Stromal cell of bone marrow (primary cell): ENCODE measurements around the gene FAM209B.
"Not testable (repeated sequence)": the region's sequence is repeated elsewhere in the genome, so short reads cannot be mapped to it uniquely, and the experiment has no call there.

Experiments used
- DNase-seq: peaks from one replicate; pipeline ENCODE4 v3.0.0-alpha.2; 2012; ENCODE audit warnings: low read depth

FAM209B gene

DNA sequence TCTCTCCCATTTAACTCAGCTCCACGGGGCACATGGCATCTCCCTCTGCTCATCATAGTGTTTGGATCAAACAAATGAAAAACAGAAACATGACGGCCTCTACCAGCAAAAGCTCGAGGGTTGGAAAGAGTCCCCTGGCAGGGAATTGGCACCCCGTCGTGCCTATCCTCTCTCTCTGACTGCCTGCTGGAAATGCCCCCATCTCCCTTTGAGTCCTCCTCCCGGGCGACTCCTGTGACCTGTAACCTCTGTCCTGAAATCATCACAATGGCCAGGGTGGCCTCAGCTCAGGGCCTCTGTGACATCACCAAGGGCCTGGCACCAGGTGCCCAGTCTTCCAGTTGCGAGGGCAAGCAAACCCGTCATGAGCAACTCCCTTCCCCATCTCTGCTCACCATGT, at the start of gene FAM209B:
FAM209B (plus strand) TSS at position 301 of the 400 bp plus-strand sequence; CDS start at position 397, 96 bp downstream.
- not testable (repeated sequence) for DNase-seq

DNA sequence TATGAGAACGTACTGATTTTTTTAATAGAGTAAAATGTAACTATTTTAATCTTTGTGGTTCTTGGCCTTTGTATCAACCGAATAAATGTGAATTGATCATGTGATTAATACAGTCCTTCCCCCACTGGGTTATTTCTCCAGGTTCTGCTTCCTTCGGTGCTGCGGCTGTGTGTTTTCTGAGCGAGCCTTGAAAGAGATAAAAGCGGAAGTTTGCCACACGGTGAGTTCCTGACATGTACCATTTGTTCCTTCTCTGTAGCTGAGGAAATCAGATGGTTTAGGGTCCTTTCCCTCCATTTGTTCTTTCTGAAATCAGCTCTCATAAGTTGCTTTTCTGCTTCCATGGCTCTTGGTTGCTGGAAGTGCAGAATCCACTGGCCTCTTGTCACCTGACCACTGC, 49.1 kb upstream of the FAM209B start:
- DNase-seq = no peak

DNA sequence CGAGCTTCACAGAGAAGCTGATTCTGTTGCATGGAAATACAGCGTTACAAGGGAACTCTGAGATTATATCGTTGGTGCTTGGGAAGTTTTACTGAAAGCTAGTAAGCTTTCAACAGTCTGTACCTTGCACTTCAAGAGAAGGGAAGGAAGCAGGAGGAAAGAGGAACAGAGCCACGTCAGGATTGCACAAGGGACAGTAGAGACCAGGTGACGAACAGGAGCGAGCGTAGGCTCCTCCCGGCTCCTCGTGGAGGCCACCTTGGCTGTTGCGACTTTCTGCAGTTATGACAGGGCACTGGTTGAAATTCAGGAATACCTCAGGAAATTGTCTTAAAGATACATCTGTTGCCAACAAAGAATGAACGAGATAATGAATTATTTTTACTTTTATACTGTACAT, 45.8 kb upstream of the FAM209B start:
- no peak for DNase-seq

DNA sequence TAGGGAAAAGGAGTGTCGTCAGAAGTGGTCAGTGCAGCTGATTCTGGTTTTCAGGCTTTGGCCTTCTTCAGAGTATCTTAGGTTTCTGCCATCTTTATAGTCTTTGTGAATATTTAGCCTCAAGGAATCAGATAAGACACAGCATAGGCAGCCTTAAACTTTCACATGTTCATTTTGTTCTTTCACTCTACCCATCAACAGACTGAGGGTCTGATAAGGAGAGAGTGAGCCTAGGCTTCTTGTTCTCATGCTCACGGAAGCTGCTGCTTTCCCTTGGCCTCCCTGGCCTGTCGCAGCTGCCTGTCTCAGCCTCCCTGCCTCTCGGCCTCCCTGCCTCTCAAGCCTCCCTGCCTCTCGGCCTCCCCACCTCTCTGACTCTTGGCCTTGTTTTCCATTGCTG, 44.5 kb upstream of the FAM209B start:
- DNase-seq = no peak

DNA sequence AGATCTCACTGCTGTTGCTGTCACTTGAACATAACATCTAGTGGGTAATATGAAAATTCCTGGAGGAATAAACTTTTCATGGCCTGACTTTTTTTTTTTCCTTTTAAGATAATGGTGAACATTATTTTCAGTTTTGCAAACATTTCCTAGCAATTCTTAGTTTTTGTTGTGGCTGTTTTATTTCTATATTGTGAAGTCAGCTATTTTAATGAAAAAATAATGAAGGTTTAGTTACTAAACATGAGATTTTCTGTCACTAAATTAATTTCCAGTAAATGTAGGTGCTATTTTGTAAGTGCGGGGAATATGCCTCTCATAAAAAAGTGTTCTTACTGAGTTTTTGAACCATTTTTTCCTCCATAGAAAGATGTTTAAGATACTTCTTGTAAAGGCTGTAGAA, 31.9 kb upstream of the FAM209B start:
- DNase-seq = no peak

GRCh38 chr20:56503916-56504315, 29.1 kb upstream of the FAM209B start:
- no peak for DNase-seq

DNA sequence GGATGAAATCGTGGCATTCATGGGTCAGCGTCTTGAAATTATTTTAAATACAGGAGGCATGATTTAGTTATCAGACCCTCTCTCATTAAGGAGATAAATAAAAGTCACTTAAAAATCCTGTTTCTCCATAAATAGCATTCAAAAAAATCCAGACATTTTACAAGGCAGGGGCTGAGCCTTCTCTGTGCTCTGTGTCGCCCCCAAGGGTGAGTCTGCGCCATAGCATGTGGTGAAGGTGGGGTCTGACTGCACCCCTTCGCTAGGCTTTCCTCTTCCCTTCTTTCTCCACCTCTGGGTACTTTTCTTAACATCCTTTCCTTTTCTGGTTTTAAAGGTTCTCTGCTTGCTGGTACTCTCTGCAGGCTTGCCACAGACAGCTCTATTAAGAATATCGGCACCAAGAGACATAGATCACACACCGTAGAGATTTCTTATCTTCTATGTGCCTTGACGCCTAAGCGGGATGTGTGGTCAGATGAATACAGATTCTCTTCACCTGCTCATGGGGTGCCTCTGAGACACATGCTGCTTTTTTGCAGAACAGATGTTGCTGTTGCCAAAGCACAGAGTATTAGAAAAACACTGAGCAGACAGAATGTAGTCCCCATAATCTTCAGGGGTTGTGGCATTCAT, 28.6 kb upstream of the FAM209B start:
- DNase-seq = no peak

DNA sequence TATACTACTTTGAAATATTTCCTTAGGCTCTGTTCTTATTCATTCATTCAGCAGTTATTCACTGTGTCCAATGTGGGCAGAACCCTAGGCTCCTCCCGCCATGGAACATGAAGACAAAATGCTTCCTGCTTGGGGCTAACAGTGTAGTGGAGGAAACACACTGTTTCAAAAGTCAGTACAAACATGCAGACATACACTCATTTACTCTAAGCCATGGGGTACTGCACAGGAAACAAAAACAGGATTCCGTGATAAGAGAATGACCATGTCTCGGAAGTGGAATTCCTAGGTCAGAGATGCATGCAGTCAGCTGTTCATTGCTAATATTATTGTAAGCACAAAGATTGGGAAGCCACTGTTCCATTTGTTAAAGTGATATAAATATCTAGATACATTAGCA, 26.9 kb upstream of the FAM209B start:
- DNase-seq = no peak

- no peak for DNase-seq
Measured at GRCh38 chr20:56511926-56512325, 21.1 kb upstream of the FAM209B start.

DNA sequence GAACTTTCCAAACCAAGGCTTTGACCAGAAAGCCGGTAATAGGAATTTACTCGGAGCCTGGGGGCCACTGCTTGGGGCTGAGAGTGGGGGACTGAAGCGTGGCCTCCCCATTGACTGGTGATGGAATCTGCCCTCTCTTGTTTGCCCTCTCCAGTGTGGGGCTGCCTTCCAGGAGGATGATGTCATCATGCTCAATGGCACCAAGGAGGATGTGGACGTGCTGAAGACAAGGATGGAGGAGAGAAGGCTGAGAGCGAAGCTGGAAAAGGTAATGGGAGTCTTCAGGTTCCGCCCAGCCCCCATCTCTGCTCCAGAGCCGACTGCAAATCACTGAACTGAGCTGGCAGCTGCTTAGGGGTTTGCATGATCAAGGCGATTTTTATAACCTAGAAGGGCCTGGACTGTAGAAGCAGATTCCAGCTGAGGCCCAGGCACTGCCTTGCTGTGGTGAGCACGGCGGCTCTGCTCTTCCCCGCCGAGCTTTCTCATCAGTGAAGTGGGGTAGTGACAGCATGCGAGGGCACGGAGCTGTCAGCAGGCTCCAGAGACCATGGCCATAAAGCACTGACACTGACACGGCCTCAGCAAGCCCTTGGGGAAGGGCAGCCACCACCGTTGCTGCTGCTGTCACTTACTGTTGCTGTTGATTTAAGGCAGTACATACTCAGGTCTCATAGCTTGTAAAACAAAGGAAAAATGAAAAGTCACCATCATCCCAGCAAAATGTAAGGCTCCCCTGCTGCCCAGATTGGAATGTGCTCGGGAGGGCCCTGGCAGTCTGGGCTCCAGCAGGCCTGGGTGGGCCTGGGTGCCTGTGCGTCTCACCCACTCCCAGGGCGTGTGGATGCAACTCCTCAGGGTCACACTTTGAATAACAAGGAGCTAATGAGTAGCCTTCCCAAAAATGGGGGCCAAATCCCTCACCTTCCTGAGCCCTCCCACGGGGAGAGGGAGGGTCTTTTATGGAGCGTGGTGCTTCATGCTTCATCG, 19.6 kb upstream of the FAM209B start:
- no peak for DNase-seq

- no peak for DNase-seq
Measured at GRCh38 chr20:56516631-56517030, 16.4 kb upstream of the FAM209B start.

- DNase-seq = no peak
Measured at GRCh38 chr20:56517211-56517610, 15.8 kb upstream of the FAM209B start.

- DNase-seq = no peak
Measured at GRCh38 chr20:56517641-56518040, 15.4 kb upstream of the FAM209B start.

- DNase-seq = no peak
Measured at GRCh38 chr20:56518126-56518525, 14.9 kb upstream of the FAM209B start.

- DNase-seq = no peak
Measured at GRCh38 chr20:56518721-56519398, 14.2 kb upstream of the FAM209B start.

DNA sequence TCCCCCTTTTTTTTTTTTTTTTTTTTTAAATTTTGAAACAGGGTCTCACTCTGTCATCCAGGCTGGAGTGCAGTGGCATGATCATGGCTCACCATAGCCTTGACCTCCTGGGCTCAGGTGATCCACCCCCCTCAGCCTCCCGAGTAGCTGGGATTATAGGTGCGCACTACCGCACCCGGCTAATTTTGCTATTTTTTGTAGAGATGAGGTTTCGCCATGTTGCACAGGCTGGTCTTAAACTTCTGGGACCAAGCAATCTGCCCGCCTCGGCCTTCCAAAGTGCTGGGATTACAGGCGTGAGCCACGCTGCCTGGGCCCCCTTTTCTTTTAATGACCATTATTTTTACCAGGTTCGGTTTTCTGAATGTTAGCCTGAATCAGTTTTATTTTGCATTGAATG, 13.5 kb upstream of the FAM209B start:
- no peak for DNase-seq

- no peak for DNase-seq
Measured at GRCh38 chr20:56520180-56520579, 12.9 kb upstream of the FAM209B start.

DNA sequence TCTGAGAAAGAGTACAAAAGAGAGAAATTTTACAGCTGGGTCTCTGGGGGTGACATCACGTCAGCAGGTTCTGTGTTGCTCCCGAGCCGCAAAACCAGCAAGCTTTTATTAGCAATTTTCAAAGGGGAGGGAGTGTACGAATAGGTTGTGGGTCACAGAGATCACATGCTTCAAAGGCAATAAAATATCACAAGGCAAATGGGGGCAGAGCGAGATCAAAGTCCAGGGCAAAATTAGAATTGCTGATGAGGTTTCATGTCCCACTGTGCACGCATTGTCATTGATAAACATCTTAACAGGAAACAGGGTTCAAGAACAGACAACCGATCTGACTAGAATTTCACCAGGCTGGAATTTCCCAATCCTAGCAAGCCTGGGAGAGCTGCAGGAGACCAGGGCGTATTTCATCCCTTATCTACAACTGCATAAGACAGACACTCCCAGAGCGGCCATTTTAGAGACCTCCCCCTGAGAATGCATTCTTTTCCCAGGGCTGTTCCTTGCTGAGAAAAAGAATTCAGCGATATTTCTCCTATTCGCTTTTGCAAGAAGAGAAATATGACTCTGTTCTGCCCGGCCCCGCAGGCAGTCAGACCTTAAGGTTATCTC, 12.2 kb upstream of the FAM209B start:
- not testable (repeated sequence) for DNase-seq

DNA sequence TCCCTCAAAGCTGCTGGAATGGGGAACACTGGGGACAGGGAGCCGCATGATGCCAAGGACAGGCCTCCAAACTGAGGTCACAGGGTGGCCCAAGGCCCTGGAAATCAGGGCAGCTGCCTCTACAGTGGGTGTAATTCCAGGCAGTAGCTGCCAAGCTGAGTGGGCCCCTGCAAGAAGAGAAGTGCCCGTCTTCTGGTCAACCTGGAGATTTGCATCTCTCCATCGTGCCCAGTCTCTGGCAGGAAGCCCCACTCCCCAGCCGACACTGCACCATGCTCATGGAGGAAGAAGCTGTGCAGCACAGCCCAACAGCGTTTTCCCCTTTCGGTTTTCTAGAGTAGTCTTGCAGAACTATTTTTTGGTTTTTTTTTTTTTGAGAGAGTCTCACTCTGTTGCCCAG, 10.7 kb upstream of the FAM209B start:
- DNase-seq = no peak

- DNase-seq = not testable (repeated sequence)
Measured at GRCh38 chr20:56524444-56524843, 8.6 kb upstream of the FAM209B start, which contains the start of gene FAM209A. FAM209A (plus strand) TSS chr20:56524744; CDS start chr20:56524809, 65 bp downstream.

DNA sequence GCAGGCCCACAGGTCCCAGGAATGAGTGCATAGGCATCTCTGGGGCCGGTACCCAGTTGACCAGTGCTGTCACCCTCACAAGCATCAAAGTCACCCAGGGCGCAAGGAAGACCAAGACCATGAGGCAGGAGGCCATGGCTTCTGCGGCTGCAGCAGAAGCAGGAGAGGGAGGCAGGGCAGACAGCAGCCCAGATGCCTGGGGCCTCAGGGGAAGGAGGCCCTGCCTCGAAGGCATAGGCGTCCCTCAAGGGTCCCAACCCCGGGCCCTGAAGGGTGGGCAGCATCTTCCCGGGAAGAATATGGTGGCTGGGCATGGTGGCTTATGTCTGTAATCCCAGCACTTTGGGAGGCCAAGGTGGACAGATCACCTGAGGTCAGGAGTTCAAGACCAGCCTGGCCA, 5.5 kb upstream of the FAM209B start:
- no peak for DNase-seq

DNA sequence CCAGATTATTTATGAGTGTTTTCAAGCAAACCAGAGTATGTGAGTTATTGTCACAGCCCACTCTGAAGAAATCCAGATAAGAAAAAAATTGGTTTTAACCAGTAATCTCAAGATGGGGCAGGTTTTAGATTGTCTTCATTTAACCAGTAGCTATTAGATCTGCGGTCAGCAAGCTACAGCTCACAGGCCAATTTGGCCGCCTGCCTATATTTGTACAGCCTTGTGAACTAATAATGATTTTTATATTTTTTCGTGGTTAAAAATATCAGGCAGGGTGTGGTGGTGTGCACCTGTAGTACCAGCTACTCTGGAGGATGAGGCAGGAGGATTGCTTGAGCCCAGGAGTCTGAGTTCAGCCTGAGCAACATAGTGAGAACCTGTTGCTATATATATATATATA, 5.0 kb downstream of the FAM209B start:
- no peak for DNase-seq
